Brain microvascular endothelial cell (primary cell): Measurements from ENCODE around the gene SPATC1L.

Experiments used
- DNase-seq: peaks from one replicate; pipeline ENCODE4 v3.0.0-alpha.2; 2020
- H3K27ac ChIP-seq: fragments of 250-450 bp; sonication (Bioruptor Pico); 2 replicates; pipeline ENCODE4 v1.5.1; 2020; ENCODE audit warnings: mild to moderate bottlenecking, moderate library complexity
- H3K27me3 ChIP-seq: fragments of 250-450 bp; sonication (Bioruptor Pico); replicated peaks from 2 replicates; pipeline ENCODE4 v1.5.1; 2020; ENCODE audit warnings: mild to moderate bottlenecking
- H3K36me3 ChIP-seq: fragments of 250-450 bp; sonication (Bioruptor Pico); replicated peaks from 2 replicates; pipeline ENCODE4 v1.5.1; 2020; ENCODE audit warnings: mild to moderate bottlenecking
- H3K4me3 ChIP-seq: 2 replicates; pipeline ENCODE4 v1.5.1; 2011; ENCODE audit warnings: low read depth, mild to moderate bottlenecking, control low read depth, low read length, moderate library complexity
- CTCF ChIP-seq: IDR thresholded peaks from 2 replicates; pipeline ENCODE4 v1.5.1; 2011; ENCODE audit warnings: low read depth, mild to moderate bottlenecking, moderate library complexity, low read length, control low read depth, inconsistent platforms; ENCODE audit errors: missing control alignments
- in situ Hi-C: cut with HindIII; loops from 2 replicates; pipeline ENCODE4 v1.10.0; 2017; ENCODE audit warnings: low sequenced_read_pairs, low pct_ligation_motif_present

The SPATC1L gene

GRCh38 chr21:46112725-46113215, 71.5 kb downstream of the SPATC1L start:
- DNase-seq, result no peak
- Histone ChIP-seq H3K27ac (no peak overlapping the region), H3K36me3 (peaks cover 73% of the 10 kb centered on the region), H3K27me3 (no peaks in the 10 kb centered on the region), H3K4me3 (no peak overlapping the region)
- in situ Hi-C loops, result no loop called here
- no peak for TF ChIP-seq CTCF

GRCh38 chr21:46111857-46112724, 72.2 kb downstream of the SPATC1L start:
- H3K4me3 ChIP-seq, result no peak overlapping the region
- no peak overlapping the region for H3K27ac ChIP-seq
- peaks cover 71% of the 10 kb centered on the region for H3K36me3 ChIP-seq
- DNase-seq, result no peak
- no peak for TF ChIP-seq CTCF
- in situ Hi-C loops, result no loop called here
- H3K27me3 ChIP-seq, result no peaks in the 10 kb centered on the region

GRCh38 chr21:46111193-46111571, 73.1 kb downstream of the SPATC1L start:
- no peak overlapping the region for H3K27ac ChIP-seq
- no peak for TF ChIP-seq CTCF
- no peak for DNase-seq
- no peaks in the 10 kb centered on the region for H3K27me3 ChIP-seq
- H3K36me3 ChIP-seq, result peaks cover 62% of the 10 kb centered on the region
- in situ Hi-C loops, result no loop called here
- no peak overlapping the region for H3K4me3 ChIP-seq
